Glomerular endothelial cell (primary cell): Measurements from ENCODE around the gene MAGEA12. TPM values are rescaled to one million over a fixed set of nuclear protein-coding genes. Genes with fewer than 3 reads are reported as not detected.
"Not testable (repeated sequence)": the region's sequence is repeated elsewhere in the genome, so short reads cannot be mapped to it uniquely, and the experiment has no call there.

Source experiments
- DNase-seq: peaks from one replicate; pipeline ENCODE4 v3.0.0-alpha.2; 2011; ENCODE audit warnings: low read depth, low spot score; ENCODE audit errors: extremely low read depth
- total RNA-seq: library from RNA; depleted of rRNA; stranded (reverse); fragments of >200 nt; gene quantifications from 2 replicates; pipeline ENCODE4 v1.2.3, GENCODE V29; 2015

Gene MAGEA12
- not detected in 2 replicates for total RNA-seq

GRCh38 chrX:152733261-152733975 is at the start of gene MAGEA12, which contains the start of gene CSAG1:
Gene MAGEA12, plus strand, starts transcription at chrX:152733757. Its CDS starts 2,405 bp downstream, at chrX:152736162.
Gene CSAG1, minus strand, starts transcription at chrX:152733721. Its CDS starts 1,261 bp downstream, at chrX:152732460.
- DNase-seq = no peak

- not testable (repeated sequence) for DNase-seq
Observed at GRCh38 chrX:152697952-152698931, 35.3 kb upstream of the MAGEA12 start, which contains the start of gene MAGEA3. Gene MAGEA3, plus strand, starts transcription at chrX:152698794. Its CDS starts 2,039 bp downstream, at chrX:152700833.

DNA sequence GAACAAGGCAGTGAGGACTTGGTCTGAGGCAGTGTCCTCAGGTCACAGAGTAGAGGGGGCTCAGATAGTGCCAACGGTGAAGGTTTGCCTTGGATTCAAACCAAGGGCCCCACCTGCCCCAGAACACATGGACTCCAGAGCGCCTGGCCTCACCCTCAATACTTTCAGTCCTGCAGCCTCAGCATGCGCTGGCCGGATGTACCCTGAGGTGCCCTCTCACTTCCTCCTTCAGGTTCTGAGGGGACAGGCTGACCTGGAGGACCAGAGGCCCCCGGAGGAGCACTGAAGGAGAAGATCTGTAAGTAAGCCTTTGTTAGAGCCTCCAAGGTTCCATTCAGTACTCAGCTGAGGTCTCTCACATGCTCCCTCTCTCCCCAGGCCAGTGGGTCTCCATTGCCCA is 33.2 kb upstream of the MAGEA12 start:
- not testable (repeated sequence) for DNase-seq

DNA sequence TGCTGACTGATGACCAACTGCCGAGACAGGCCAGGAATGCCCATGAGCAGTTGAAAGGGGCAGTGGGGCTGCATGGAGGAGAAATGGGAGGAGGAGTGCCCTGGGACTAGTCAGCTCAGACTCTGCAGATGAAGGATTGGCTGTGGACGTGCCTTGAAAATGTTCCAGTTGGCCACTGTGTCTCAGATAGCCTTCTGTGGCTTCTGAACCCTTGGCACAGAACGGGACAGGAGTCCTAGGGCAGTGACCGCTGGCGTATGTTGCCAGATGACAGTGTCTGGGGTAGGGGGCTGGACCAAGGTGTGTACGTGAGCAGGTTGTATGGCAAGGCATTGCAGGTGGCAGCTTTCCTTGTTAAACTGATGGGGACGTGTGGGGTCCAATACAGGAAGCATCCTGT is 27.1 kb upstream of the MAGEA12 start:
- DNase-seq = not testable (repeated sequence)

DNA sequence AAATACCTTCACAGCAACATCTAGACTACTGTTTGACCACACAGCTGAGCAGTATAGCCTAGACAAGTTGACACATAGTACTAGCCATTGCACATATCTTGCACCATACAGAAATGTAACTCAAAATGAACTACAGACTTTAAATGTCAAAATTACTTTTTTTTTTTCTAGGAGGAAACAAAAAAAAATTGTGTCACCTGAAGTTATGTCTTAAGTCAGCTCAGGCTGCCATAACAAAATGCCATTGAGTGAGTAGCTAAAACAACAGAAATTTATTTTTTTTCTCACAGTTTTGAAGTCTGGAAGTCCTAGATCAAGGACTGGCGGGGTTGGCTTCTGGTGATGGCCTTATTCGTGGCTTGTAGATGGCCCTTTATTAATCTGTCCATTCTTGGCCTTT is 24.4 kb upstream of the MAGEA12 start, which contains the start of gene CSAG2:
TSS of gene CSAG2 (minus strand) at position 101 of the 400 bp plus-strand sequence. CDS start 161 bp downstream, outside the sequence.
- not testable (repeated sequence) for DNase-seq

DNA sequence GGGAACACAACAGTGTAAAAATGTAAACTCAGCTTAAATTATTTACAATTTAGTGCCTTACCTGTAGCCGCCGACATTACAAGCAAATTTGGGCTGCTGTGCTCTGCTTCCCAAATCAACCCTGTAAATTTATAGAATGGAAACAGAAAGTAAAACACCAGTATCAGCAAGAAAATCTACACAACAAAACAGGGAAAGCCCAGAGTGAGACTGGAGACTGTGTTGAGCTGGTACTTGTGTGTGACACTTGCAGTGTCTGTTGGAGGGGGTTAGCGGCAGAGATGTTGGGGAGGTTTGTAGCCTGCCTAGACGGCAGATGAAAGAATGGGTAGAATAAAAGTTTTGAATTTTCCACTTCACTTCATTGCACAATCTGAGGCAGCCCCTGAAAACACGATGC is 20.4 kb upstream of the MAGEA12 start:
- DNase-seq = not testable (repeated sequence)

DNA sequence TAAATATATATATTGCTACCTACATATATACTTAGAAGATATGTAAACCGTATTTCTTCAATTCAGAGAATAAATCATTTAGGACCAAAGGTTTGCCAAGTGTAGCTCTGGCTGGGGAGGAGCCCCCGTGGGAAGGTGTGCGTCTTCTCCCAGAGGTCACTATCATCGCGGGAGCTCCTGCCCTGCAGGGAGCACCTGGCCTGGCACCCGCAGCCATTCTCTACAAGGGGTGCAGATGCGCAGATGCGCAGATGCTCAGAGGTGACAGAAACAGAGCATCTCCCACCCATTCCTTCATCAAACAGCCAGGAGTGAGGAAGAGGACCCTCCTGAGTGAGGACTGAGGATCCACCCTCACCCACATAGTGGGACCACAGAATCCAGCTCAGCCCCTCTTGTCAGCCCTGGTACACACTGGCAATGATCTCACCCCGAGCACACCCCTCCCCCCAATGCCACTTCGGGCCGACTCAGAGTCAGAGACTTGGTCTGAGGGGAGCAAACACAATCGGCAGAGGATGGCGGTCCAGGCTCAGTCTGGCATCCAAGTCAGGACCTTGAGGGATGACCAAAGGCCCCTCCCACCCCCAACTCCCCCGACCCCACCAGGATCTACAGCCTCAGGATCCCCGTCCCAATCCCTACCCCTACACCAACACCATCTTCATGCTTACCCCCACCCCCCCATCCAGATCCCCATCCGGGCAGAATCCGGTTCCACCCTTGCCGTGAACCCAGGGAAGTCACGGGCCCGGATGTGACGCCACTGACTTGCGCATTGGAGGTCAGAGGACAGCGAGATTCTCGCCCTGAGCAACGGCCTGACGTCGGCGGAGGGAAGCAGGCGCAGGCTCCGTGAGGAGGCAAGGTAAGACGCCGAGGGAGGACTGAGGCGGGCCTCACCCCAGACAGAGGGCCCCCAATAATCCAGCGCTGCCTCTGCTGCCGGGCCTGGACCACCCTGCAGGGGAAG is 19.5 kb upstream of the MAGEA12 start, which contains the start of gene MAGEA2B:
TSS of gene MAGEA2B (plus strand) at position 814 of the 973 bp plus-strand sequence. CDS start 2,479 bp downstream, outside the sequence.
- not testable (repeated sequence) for DNase-seq

DNA sequence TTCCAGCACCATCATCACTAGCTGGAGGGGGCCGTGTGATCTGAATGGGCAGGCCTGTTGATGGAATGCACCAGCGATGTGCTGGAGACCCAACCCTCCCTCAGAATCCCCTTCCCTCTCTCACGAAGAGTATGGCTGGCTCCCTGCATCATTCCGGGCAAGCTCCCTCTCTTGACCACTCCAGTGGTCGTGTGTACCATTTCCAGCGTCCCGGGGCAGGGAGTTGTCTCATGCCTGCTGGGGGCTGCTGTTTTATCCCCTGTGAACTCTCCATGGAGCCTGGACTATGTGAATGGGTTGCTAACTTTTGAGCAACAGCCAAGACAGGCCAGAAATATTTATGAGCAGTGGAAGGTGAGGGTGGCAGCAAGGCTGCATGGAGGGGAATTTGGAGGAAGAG is 8.1 kb upstream of the MAGEA12 start:
- DNase-seq = no peak

GRCh38 chrX:152734143-152734858 is 744 bp downstream of the MAGEA12 start:
- not testable (repeated sequence) for DNase-seq

- DNase-seq = no peak
Observed at GRCh38 chrX:152735101-152735500, 1.5 kb downstream of the MAGEA12 start.

- DNase-seq = no peak
Observed at GRCh38 chrX:152735860-152736511, 2.4 kb downstream of the MAGEA12 start.

- not testable (repeated sequence) for DNase-seq
Observed at GRCh38 chrX:152736528-152736927, 3.0 kb downstream of the MAGEA12 start.

GRCh38 chrX:152738560-152738959 is 5.0 kb downstream of the MAGEA12 start:
- DNase-seq = no peak

DNA sequence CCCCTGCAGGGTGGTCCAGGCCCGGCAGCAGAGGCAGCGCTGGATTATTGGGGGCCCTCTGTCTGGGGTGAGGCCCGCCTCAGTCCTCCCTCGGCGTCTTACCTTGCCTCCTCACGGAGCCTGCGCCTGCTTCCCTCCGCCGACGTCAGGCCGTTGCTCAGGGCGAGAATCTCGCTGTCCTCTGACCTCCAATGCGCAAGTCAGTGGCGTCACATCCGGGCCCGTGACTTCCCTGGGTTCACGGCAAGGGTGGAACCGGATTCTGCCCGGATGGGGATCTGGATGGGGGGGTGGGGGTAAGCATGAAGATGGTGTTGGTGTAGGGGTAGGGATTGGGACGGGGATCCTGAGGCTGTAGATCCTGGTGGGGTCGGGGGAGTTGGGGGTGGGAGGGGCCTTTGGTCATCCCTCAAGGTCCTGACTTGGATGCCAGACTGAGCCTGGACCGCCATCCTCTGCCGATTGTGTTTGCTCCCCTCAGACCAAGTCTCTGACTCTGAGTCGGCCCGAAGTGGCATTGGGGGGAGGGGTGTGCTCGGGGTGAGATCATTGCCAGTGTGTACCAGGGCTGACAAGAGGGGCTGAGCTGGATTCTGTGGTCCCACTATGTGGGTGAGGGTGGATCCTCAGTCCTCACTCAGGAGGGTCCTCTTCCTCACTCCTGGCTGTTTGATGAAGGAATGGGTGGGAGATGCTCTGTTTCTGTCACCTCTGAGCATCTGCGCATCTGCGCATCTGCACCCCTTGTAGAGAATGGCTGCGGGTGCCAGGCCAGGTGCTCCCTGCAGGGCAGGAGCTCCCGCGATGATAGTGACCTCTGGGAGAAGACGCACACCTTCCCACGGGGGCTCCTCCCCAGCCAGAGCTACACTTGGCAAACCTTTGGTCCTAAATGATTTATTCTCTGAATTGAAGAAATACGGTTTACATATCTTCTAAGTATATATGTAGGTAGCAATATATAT is 20.4 kb downstream of the MAGEA12 start, which contains the start of gene MAGEA2:
TSS of gene MAGEA2 (minus strand) at position 157 of the 965 bp plus-strand sequence. CDS start 2,479 bp downstream, outside the sequence.
- not testable (repeated sequence) for DNase-seq

GRCh38 chrX:152754871-152755270 is 21.3 kb downstream of the MAGEA12 start:
- not testable (repeated sequence) for DNase-seq

DNA sequence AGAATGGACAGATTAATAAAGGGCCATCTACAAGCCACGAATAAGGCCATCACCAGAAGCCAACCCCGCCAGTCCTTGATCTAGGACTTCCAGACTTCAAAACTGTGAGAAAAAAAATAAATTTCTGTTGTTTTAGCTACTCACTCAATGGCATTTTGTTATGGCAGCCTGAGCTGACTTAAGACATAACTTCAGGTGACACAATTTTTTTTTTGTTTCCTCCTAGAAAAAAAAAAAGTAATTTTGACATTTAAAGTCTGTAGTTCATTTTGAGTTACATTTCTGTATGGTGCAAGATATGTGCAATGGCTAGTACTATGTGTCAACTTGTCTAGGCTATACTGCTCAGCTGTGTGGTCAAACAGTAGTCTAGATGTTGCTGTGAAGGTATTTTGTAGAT is 25.4 kb downstream of the MAGEA12 start, which contains the start of gene CSAG3:
TSS of gene CSAG3 (plus strand) at position 301 of the 400 bp plus-strand sequence.
- not testable (repeated sequence) for DNase-seq

- DNase-seq = not testable (repeated sequence)
Observed at GRCh38 chrX:152759544-152759943, 26.0 kb downstream of the MAGEA12 start.
